Hematopoietic multipotent progenitor cell treated with erythropoietin and hydrocortisone succinate and interleukin-3 and kit ligand, for 17 days (in vitro differentiated cells): ENCODE measurements around the gene ZNF277.

Experiments used
- DNase-seq: peaks from one replicate; pipeline ENCODE4 v3.0.0-alpha.2; 2015; ENCODE audit warnings: low spot score

Gene ZNF277

DNA sequence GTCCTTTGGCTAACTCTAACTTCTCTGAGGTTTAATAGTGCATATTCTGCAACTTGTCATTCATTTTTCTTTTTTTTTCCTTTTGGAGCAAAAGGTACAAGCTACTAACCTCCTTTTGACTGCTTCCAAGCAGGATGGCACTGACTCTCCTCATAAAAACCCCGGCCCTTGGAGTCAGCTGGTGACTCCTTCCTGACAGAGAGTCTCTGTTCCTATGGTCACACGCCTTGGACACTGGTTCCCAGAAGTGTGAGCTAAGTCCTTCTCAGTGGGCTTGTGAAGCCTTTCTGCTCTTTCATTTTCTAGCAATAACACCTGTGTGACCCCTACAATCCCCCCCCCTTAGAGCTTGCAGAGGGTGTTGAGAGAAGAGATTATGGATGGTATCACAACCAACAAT lies 22.0 kb upstream of the ZNF277 start:
- DNase-seq, result no peak

DNA sequence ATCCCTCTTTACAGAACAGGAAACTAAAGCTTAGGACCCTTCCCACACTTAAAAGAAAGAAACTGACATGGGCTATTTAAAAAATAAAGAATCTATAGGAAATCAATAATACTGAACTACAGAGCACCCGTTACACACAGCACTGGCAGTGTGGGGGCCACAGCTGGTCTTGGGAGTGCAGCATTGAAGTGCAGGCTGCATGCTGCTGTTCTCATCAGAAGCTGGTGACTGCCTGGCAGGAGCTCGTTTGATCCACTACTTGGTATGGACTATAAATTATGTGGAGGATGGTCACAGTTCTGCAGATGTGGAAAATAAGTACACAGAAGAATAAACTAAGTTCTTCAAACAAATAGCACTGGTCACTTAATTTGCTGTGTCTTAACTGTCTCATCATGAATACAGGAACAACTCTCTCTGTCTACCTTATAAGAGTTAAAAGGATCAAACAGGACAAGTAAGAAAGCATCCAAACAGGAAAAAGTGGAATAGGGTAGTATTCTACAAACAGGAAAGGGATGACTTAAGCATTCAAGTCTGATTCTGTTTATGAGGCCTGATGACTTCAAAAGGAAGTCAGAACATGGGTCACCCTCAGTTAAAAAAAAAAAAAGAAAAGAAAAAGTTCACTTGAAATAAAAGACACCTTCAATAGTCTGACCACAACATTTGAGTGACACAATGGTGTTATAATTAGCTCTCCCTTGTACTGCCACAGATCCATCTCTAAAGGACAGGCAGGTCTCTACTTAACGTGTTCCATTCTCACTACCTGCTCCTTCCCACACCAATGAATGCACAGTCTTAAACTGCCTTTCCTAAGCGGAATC lies 21.3 kb upstream of the ZNF277 start:
- no peak for DNase-seq

DNA sequence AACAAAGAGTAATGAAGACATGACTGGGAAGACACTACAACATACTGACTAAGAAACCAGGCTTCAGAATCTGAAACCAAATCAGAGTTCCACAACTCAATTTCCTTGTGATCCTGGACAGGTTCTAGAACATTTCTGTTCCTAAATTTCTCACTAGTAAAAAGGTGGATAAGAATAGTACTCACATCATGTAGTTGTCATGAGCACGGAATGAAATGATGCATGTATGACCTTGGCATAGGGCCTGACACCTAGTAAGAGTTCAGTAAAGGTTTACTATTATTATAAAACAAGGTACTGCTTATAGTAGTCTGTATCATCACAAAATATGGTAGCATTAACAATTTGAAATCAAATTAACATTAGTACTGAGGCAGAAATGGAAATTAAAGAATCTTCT lies 20.2 kb upstream of the ZNF277 start:
- DNase-seq, result no peak

DNA sequence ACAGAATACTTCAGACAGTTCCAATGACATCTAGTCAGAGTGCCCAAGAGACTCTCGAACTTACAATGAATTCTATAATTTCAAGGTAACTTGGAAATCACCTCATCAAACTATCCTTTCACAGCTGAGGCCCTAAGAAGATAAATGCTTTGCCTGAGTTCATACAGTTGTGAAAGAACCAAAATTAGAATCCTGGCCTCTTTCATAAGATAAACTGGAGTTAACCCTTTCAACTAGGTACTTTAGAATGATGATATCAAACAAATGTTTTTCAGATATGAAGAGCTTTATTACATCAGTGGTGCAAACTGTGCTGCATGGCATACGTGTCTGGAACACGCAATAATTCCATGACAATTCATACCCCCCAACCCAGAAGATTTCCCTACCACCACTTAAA lies 18.2 kb upstream of the ZNF277 start:
- no peak for DNase-seq

DNA sequence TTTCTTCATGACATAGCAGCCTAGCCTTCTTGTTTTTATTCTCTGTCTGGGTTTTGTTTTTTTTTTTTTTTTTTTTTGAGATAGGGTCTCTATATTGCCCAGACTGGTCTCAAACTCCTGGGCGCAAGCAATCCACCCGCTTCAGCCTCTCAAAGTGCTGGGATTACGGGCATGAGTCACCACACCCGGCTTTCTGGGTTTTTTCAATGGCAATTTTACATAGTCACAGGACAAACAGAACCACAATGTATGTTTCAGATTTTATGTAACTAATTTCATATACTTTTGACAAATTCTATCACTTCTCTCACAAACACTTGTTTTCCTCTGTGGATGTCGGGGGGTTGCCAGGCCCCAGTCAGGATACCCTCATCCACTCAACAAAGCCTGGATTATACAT lies 16.8 kb upstream of the ZNF277 start:
- no peak for DNase-seq

DNA sequence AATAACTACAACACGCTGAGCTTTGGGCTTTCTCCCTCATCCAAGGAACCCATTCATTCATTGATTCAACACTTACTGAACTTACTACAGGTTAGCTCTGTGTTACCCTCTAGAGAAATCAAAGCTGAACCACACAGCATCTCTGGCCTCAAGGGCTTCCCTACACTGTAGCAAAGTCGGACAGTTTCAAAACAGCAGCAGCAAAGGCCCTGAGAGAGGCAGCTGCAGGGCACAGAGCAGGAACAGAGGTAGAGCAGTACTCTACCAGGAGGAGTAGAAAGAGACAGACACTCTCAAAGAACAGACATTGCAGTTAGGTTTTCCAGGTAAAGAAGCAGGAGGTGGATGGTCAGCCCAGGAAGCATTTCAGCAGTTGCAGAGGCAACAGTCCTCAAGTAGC lies 16.4 kb upstream of the ZNF277 start:
- DNase-seq, result no peak

DNA sequence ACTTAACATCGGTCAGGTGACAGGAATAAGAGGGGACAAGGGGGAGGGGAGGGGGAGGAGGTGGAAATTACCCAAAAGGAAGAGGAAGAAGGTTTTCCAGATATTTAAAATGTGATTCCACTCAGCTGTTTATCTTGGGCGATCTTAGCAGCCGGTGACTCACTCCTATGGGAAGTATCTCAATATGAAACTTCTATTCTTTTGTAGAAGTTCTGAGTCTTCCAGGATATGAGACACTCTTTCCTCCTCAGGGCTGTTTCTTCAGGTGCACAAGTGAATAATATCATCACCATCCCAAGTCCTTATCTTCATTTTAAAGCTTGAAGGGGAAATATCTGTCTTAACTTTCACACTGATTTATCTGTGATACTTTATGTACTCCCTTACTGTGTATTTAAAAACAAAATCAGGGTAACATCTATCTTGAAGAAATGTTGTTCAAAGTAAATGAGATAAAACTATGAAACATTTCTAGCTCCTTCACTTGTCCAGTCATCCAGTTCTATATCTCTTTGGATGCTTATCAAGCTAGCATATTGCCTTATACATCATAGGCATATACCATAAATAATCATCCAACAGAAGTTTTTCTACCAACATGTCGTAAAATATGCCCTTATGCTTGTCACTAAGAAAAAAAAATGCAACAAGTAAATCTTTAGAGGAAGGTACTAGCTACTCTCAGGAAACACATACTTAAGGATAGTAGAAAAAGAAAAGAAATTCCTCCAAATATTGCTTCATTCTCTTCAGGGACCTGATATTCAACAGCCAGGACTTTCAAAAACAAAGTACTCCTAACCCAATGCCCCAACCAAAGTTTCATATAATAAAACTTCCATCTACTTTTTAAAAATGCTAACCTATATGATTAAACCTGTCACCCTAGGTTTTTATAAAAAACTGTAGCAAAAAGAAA lies 14.0 kb upstream of the ZNF277 start:
- DNase-seq, result no peak

DNA sequence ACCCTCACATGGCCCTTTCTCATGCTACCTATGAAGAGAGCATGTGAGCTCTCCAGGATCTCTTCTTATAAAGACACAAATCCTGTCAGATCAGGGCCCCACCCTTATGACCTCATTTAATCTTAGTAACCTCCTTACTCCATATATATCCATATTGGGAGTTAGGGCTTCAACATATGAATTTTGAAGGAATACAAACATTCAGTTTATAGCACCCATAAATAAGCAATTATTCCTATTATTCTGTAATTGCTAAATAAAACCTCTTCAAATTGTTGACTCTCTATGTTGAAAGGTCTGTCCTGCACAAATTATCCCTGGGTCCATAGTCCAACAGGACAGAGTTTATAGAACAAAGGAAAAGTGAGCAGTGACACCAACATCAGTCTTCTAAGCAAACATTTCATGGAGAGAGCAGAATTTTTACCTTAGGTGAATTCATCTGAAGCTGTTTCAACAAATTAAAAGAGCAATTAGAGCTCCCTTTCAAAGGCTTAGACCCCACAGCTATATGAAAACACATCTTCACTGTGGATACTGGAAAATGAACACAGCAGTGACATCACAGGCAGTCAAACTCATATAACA lies 12.5 kb upstream of the ZNF277 start:
- DNase-seq, result no peak

DNA sequence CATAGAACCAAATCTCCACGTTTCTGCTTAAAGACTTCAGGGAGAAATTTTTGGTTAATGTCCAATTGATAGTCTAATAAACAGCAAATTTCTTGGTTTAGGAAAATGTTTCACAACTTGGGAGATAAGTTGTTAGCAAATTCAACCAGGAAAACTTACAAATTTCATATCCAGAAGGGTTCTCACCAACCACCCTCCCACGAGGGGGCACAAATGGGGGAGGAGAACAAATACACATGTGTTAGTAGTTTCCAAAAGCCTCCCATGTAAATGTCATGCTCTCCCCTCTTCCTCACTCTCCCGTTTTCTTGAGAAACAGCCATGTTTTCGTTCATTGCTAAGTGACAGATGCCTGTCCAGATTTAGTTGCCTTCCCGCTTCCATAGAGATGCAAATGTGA lies 10.8 kb upstream of the ZNF277 start:
- DNase-seq, result no peak

DNA sequence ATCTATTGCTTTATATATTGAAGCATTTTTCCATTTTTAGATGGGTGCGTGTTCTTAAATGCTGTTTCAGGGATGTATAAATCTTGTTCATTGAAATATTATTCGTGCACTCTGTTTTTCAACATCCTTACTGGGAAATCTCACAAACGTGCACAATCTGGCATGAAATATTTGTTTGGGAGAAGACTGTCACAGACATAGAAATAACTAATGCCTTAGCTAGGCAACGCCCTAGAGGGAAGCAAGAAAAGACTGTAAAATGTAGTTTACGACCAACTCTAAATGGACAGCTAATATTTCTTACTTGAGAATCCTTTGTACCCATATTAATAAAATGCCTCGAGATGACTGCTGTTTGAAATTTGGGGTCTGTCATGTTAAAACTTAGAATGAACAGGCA lies 9.2 kb upstream of the ZNF277 start:
- DNase-seq, result no peak

DNA sequence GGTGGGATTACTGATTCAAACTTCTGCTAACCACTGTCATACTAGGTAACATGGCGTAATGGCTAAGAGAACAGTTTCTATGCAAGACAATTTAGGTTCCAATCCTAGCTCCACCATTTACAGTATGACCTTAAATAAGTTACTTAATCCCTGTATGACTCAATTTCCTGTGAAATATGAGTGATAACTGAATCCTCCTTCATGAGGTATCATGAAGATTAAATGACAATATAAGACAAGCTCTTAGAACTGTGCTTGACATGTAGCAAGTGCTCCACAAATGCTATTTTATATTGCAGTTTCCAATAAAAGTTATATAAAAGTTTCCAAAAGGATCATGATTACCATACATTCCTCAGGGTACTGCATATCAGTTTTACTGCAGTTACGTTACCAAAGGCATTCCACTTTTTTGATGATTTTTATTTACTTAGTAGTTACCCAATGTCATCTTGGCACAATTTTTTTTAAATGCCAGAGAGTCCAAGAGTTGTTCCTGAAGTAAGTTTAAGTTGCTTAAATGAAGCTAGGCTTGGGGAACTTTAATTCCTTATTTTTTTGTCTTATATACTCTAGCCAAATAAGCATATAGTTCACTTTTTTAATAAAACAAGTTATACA lies 7.3 kb upstream of the ZNF277 start:
- DNase-seq, result no peak

DNA sequence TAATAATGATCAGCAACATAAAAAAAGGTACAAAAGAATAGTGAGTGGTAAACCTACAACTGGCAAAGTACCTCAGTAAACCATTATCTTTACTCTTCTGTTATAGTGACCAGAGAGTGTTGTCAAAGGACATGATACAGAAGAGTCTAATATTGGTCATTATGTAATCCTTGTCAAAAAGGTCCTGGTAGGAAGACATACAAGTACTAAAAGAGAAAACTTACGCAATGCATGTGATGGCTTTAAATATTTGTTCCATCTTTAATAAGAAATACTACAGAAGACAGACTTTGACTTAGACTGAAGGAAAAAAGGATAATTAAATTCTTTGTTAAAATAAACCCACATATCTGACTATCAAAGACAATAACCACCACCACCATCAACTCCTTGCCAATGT lies 6.8 kb upstream of the ZNF277 start:
- DNase-seq, result no peak

DNA sequence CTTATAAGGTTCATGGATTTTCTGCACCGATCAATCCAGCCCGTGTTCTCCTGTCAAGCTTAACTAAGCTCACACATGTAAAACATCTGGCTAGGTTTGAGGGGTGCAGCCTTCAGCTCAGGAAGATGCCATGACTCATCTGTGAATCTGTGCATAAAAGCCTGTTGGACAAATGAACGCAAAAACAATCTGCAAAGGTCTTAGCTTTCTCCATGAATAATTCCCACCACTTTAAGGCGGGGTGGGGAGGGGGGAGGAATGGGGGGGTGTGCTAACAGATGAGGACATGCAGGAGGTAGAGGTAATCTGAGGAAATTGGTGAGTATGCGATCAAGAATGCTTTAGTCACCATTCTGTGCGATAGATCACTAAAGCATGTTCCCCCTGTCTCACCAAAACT lies 5.1 kb upstream of the ZNF277 start:
- no peak for DNase-seq

DNA sequence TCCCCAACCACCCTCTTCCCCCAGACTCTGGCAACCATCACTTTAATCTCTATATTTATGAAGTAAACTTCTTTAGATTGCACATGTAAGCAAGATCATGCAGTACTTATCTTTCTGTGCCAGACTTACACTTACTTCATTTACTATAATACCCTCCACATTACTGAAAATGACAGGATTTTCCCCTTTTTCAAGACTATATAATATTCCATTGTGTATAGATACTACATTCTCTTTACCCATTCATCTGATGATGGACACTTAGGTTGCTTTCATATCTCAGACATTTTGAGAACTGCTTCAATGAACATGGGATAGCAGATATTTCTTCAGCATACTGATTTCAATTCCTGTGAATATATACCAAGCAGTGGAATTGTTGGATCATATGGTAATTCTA lies 4.7 kb upstream of the ZNF277 start:
- no peak for DNase-seq

DNA sequence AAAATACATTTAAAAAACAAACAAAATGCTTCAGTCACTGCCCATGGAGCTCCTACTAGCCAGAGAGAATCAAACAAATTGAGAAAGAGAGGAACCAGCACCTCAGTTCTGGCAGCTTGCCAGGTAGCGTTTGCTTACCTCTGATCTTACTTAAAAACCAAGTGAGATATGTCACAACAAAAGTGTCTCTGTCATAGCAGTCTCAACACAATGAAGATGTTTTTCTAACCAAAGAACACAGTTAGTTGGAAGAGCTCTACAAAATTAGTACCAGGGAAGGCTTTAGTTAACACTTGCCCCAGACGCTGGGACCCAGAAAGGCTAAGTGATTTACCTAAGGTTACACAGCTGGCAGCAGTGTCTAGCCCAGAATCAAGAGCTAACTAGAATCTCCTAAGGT lies 3.7 kb upstream of the ZNF277 start:
- DNase-seq, result peak; percentile 39

DNA sequence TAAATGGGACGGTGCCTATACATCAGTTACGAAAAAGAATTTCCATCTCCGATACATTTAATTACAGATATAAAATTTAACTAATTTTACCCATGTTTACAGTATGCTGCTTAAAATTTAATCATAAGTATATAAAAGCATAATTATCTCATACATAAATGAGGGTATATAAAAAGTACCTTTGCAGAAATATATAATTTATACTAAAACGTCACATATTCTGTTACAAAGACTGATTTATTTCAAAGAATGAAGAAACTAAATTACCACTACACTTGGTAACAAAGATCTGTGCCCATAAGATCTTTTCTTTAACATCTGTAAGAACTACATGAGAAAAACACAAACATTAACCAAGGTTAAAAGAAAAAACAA lies 3.1 kb upstream of the ZNF277 start:
- no peak for DNase-seq

DNA sequence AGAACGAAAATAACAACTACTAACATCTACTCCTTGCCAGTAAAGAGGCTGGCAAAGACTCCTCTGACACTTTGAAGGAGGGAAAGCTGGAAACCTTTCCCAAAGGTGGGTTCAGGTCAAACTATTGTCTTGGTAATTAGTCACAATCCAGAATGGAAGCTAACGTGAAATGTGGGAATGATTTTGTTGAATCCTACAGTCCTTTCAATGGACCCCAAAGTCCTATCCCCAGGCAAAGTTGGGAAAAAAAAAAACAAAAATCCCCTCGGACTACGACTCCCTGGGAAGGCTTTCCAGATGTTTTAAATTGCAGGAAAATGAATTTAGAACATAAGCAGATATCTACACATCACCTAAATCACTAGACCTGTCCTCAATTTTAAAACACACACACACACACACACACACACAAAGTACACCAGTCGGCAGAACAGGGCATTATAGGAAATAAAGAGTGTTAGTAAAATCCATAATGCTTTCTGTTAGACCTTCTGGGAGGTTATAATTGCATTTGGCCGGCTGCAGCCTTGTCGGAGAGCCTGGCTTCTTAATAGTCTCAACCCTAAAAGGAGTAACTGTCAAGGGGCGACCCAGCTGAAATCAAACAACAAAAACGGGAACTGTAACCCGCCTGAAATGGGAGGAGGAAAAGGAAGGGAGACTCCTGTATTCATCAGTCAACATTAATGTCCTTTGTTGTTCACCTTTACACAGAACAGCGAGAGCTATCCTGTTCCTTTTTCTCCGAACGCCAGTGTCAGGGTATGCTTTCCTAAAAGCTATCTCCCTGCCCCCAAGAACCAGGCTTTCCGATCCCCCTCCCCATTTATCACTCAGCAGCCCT lies 1.8 kb upstream of the ZNF277 start:
- no peak for DNase-seq

DNA sequence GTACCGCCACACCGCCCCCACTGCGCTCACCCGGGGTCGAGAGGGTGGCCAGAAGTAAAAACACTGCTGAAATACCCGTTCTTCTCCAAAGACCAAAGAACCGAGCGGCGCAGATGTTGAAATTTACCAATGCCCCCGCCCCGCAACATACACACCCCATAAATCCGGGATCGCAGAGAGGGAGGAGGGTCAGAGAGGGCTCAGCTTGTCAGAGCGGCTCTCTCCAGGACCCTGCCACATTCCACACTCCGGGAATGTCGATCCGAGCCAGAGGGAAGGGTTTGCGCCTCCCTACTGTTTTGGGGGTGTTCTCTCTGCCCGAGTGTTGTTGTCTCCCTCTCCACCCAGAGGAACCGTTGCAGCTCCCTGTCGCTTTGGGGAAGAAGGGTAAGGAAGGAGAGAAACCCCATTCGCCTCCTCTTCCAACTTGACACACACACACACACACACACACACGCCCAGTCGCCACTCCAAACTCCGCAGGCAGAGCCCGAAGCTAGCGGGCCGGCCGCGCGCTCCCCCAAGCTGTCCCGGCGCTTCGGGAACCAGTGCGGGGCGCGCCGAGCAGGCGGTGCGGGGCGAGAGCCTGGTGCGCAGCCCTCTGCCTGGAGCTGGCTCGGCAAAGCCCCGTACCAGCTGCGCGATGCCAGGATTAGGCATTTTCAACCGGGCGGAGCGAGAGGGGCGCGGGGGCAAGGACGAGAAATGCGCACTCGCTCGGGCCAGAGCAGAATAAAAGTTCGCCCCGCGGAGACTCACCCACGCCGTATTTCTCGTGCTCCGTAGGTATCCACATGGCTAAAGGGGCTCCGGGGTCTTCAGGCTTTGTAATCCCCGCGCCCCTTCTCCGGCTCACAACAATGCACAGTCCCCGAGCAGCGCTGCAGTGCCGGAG lies 905 bp upstream of the ZNF277 start:
- no peak for DNase-seq

DNA sequence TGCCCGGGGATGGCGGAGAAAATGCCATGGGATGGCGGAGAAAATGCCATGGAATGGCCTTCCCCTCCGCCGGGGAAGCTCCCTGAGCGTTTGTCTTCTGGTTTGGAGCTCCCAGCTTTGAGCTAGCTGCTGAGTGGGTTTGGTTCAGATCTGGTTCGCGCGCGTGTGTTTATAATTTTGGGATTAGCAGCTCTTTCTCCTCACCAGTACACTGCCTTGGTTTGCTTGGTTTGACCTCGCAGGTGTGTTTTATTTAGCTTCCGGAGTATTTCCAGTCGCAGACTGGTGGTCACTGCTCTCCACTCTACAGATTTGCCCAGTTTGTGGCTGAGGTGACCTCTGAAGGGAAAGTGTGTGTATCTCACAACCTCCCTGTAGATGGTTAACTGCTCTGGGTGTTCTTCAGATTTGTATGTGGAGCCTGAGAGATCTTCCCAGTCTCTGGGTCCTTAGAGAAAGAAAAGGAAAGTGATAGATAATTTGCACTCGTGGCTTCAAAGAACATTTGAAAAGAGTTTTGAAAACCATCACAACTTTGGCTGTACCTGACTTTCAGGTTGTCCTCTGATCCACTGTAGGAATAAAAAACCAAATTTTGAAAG lies 597 bp downstream of the ZNF277 start:
- DNase-seq, result peak; percentile 19

DNA sequence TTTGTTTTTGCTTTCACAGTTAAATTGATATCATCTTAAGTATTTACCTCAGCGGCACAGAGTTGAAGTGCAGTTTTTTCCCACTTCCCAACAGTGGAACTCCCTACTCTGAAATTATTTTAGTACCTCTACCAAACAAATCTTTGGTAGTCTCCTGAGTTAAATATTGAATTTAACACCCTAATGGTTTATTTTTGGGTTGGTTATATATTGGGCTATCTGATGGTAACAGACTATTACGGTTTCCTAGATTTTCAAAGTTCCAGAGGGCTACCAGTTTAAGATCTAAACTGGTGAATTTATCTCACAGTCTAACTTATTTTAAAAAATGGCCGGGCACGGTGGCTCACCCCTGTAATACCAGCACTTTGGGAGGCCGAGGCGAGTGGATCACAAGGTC lies 1.3 kb downstream of the ZNF277 start:
- no peak for DNase-seq
